Measurements from ENCODE around the gene EIF4E1B. TPM values are rescaled to one million over a fixed set of nuclear protein-coding genes. Genes with fewer than 3 reads are reported as not detected.

The EIF4E1B gene
- total RNA-seq, 2 experiments from 2014 or later = not detected

DNA sequence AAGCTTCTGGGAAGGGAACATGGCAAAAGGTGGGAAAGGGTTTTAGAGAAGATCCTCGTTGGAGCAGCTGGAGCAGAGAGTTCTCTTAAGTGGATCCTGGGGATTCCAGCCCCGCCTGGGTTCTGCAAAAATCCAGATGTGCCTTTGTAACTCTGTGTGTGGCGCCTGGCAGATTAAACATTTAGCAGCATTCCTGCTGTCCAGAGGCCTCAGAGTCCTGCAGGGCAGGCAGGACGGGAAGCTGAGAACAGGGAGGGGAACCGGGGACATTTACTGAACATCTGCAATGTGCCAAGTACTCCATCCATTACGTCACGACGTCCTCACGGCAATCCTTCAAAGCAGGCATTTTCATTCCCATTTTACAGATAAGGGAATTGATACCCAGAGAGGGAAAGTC lies 6.0 kb downstream of the EIF4E1B start:
- POLR2A ChIA-PET = interaction anchor here (1.6 kb wide), 1 partner anchor 11 kb away, joined by 6 read pairs; the partner anchor contains the start of gene TSPAN17
- Mint-ChIP-seq H3K36me3 (ENCODE audit: low read depth) (no peaks in the 10 kb centered on the region), H3K4me1 (no peaks in the 10 kb centered on the region), H3K9me3 (no peaks in the 10 kb centered on the region), H3K4me3 (no peak overlapping the region), H3K27ac (no peak overlapping the region), H3K27me3 (peaks cover 46% of the 10 kb centered on the region)
- CTCF ChIA-PET = no interaction called here
- no peak for DNase-seq

DNA sequence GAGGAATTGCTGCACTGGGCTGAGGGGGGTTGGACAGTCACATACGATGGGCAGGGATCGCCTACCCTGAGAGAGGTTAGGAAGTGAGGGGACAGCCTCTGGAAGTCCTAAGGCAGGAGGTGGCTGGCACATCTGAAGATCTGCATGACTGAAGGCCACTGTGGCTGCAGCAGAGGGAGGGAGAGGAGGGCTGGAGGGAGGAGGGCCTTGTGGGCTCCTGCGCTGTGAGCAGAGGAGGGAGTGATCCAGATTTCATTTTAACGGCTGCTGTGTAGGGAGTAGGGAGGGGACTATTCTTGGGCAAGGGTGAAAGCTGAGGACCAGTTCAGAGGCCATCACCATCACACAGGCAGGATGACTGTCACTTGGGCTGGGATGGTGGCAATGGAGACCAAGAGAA lies 7.1 kb downstream of the EIF4E1B start:
- CTCF ChIA-PET = interaction anchor here (0.6 kb wide), 1 partner anchor 166 kb away, joined by 3 read pairs; no protein-coding TSS in a partner anchor
- Mint-ChIP-seq H3K27me3 (peaks cover 37% of the 10 kb centered on the region), H3K9me3 (no peaks in the 10 kb centered on the region), H3K4me3 (no peak overlapping the region), H3K27ac (no peak overlapping the region), H3K36me3 (ENCODE audit: low read depth) (no peaks in the 10 kb centered on the region), H3K4me1 (no peaks in the 10 kb centered on the region)
- POLR2A ChIA-PET = interaction anchor here (1.0 kb wide), 1 partner anchor 9 kb away, joined by 6 read pairs; the partner anchor contains the start of gene TSPAN17
- no peak for DNase-seq

DNA sequence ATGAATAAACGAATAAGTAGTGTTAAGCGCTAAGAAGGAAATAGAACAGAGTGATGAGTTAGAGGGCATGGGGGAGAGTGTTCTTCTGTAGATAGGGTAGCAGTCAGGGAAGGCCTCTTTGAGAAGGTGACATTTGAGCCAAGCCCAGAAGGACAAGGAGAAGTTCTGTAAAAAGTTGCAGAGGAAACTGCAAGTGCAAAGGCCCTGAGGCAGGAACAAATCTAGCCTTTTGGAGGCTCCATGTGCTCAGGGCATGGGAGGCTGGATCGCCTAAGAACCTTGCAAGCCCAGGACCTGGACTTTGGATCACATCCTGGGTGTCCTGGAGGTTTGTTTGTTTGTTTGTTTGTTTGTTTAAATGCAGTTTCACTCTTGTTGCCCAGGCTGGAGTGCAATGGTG lies 8.0 kb downstream of the EIF4E1B start:
- Mint-ChIP-seq H3K36me3 (ENCODE audit: low read depth) (no peaks in the 10 kb centered on the region), H3K27me3 (peaks cover 31% of the 10 kb centered on the region), H3K4me3 (no peak overlapping the region), H3K27ac (no peak overlapping the region), H3K4me1 (no peaks in the 10 kb centered on the region), H3K9me3 (no peaks in the 10 kb centered on the region)
- DNase-seq = no peak
- POLR2A ChIA-PET = interaction anchor here (1.0 kb wide), 1 partner anchor 8 kb away, joined by 6 read pairs; the partner anchor contains the start of gene TSPAN17
- CTCF ChIA-PET = interaction anchor here (0.6 to 1.8 kb wide), 2 partner anchors 22 to 167 kb away, joined by 3 to 5 read pairs; no protein-coding TSS in a partner anchor

DNA sequence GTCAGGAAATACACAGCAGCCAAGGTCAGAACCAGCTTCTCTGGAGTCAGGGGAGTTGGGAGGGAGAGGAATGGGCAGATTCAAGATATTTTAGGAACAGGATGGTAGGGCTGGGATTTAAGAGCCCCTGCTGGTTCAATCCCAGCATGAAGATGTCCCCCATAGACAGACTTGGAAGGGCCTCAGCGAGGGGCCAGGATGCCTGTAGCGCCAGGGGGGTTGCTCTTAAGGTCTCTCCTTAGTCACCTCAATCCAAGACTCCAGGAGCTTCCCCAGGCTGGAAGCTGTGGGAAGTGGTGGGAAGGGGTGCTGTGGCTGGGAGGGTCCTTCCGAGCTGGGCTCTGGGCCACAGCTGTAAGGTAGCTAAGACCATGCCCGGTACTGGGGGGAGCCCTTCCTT lies 8.7 kb downstream of the EIF4E1B start:
- Mint-ChIP-seq H3K4me1 (no peaks in the 10 kb centered on the region), H3K27ac (no peak overlapping the region), H3K9me3 (no peaks in the 10 kb centered on the region), H3K27me3 (peaks cover 23% of the 10 kb centered on the region), H3K36me3 (ENCODE audit: low read depth) (no peaks in the 10 kb centered on the region), H3K4me3 (no peak overlapping the region)
- CTCF ChIA-PET = interaction anchor here (1.8 kb wide), 1 partner anchor 21 kb away, joined by 5 read pairs; no protein-coding TSS in a partner anchor
- no peak for DNase-seq
- POLR2A ChIA-PET = no interaction called here

DNA sequence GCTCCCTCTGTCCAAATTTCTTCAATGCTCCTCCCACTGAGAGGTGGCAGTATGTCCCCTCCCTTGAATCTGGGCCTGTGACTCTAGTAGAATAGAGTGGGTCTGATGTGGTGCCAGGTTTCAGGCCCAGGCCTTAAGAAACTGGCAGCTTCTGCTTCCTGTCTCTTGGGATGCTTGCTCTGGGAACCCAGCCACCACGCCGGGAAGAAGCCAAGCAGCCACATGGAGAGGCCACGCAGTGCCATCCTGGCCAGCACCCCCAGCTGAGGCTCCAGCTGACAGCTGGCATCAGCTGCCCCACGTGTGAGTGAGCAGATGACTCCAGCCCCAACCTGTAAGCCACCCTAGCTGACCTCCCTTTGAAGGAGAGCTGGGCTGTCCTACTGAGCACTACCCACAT lies 9.5 kb downstream of the EIF4E1B start:
- ChIA-PET CTCF (interaction anchor here (1.8 kb wide), 1 partner anchor 21 kb away, joined by 5 read pairs; no protein-coding TSS in a partner anchor), POLR2A (no interaction called here)
- no peak overlapping the region for H3K27ac Mint-ChIP-seq
- H3K27me3 Mint-ChIP-seq = peaks cover 19% of the 10 kb centered on the region
- no peak for DNase-seq
- no peaks in the 10 kb centered on the region for H3K4me1 Mint-ChIP-seq
- no peak overlapping the region for H3K4me3 Mint-ChIP-seq
- no peaks in the 10 kb centered on the region for H3K9me3 Mint-ChIP-seq
- no peaks in the 10 kb centered on the region for H3K36me3 Mint-ChIP-seq (ENCODE audit: low read depth)

DNA sequence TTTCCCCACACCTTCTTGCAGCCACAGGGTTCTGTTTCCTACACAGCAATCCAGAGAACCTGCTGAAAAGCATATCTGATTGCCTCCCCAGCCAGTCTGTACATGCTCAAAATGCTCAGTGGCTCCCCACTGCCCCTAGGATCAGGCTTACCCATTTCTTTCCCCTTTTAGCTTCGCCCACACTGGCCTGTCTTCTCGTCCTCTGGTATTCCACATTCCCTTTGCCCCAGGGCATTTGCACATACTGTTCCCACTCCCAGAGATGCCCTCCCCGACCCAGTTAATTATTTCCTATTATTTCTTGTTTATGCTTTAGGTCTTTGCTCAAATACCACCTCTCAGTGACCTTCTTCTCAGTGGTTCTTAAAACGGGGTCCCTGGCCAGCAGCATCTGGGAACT lies 10.1 kb downstream of the EIF4E1B start:
- DNase-seq = no peak
- ChIA-PET POLR2A (no interaction called here), CTCF (no interaction called here)
- Mint-ChIP-seq H3K36me3 (ENCODE audit: low read depth) (no peaks in the 10 kb centered on the region), H3K4me3 (no peak overlapping the region), H3K27ac (no peak overlapping the region), H3K27me3 (peaks cover 14% of the 10 kb centered on the region), H3K9me3 (no peaks in the 10 kb centered on the region), H3K4me1 (no peaks in the 10 kb centered on the region)

DNA sequence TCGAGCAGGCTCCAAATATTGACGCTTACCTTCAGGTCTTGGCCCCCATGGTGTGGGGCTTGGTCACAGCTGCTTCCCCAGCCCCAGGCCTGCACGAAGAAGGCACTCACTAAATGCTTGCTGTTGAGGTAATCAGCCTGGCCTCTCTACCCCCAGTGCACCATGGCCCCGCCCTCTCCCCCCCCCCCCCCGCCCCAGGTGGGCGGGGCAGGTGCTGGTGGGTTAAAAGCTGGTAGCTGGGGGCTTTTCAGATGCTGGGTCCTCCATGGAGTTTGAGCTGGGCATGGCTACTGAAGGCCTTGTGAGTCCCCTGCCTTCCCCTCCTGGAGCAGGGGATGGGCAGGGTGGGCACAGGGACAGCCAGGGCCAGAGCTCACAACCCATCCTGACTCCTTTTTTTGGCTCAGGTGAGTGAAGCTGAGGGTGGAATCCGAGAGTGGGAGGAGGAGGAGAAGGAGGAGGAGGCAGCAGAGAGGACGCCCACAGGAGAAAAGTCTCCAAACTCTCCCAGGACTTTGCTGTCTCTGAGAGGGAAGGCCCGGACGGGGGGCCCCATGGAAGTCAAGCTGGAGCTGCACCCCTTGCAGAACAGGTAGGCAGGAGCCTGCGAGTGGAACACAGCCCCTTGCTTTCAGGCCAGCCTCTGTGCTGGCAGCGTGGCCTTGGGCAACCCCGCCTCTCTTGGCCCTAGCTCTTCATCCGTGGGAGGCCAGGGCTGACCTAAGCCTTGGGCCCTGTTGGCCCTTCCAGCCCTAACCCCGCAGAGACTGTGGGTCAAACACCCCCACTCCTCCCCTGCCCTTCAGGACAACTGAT lies 12.4 kb downstream of the EIF4E1B start:
- H3K27ac Mint-ChIP-seq = no peak overlapping the region
- H3K9me3 Mint-ChIP-seq = no peaks in the 10 kb centered on the region
- DNase-seq = no peak
- POLR2A ChIA-PET = no interaction called here
- CTCF ChIA-PET = interaction anchor here (0.8 kb wide), 1 partner anchor 18 kb away, joined by 3 read pairs; no protein-coding TSS in a partner anchor
- no peaks in the 10 kb centered on the region for H3K36me3 Mint-ChIP-seq (ENCODE audit: low read depth)
- H3K4me3 Mint-ChIP-seq = no peak overlapping the region
- H3K4me1 Mint-ChIP-seq = peaks cover 15% of the 10 kb centered on the region
- H3K27me3 Mint-ChIP-seq = peaks cover 4% of the 10 kb centered on the region

DNA sequence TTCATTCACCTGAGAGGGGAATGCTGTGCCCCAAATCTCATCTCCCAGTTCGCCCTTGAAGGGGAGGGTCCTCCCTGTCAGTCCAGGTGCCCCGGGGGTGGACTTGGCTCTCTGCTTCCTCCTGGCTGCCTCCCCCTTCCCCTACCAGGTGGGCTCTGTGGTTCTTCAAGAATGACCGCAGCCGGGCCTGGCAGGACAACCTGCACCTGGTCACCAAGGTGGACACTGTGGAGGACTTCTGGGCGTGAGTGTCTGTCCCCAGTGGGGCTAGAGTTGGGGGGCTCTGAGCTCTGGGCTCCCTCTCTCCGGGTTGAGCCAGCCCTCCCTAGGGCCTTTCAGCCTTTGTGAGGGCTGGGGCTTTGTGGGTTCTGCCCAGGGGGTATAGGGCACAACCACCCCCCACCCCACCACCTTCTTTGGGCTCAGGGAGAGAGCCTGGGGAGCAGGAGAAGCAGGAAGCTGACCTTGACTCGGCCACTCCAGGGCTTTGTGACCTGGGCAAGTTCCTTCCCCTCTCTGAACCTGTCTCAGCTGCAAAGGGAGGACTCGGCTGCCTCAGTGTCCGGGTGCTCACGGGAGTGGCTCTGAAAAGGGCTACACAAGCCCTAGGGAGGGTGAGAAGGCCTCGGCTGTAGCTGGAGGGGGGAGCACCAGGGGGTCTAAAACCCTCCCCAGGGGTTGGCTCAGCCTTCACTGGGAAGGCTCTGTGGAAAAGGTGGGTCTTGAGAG lies 13.2 kb downstream of the EIF4E1B start:
- H3K4me3 Mint-ChIP-seq = no peak overlapping the region
- H3K27me3 Mint-ChIP-seq = no peaks in the 10 kb centered on the region
- H3K36me3 Mint-ChIP-seq (ENCODE audit: low read depth) = no peaks in the 10 kb centered on the region
- no peak overlapping the region for H3K27ac Mint-ChIP-seq
- CTCF ChIA-PET = interaction anchor here (0.6 to 1.5 kb wide), 2 partner anchors 17 to 188 kb away, joined by 3 to 5 read pairs; no protein-coding TSS in a partner anchor
- POLR2A ChIA-PET = no interaction called here
- DNase-seq = no peak
- H3K4me1 Mint-ChIP-seq = peaks cover 21% of the 10 kb centered on the region
- H3K9me3 Mint-ChIP-seq = no peaks in the 10 kb centered on the region

DNA sequence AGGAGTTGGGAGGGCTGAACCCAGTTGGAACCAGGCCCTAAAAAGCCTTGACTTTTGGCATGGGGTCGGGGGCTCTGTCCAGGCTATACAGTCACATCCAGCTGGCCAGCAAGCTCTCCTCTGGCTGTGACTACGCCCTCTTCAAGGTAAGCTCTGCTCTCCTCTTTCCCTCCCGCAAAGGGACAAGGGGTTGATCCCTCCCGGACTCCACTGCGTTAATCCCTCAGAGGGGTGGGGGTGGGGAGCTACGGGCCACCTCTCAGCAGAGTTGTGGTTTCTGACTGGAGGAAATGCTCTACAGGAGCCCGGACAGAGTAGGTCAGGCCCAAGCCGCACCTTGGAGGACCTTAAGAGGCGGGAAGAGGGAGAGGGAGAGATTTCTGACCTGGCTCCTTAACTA lies 13.8 kb downstream of the EIF4E1B start:
- no peaks in the 10 kb centered on the region for H3K27me3 Mint-ChIP-seq

DNA sequence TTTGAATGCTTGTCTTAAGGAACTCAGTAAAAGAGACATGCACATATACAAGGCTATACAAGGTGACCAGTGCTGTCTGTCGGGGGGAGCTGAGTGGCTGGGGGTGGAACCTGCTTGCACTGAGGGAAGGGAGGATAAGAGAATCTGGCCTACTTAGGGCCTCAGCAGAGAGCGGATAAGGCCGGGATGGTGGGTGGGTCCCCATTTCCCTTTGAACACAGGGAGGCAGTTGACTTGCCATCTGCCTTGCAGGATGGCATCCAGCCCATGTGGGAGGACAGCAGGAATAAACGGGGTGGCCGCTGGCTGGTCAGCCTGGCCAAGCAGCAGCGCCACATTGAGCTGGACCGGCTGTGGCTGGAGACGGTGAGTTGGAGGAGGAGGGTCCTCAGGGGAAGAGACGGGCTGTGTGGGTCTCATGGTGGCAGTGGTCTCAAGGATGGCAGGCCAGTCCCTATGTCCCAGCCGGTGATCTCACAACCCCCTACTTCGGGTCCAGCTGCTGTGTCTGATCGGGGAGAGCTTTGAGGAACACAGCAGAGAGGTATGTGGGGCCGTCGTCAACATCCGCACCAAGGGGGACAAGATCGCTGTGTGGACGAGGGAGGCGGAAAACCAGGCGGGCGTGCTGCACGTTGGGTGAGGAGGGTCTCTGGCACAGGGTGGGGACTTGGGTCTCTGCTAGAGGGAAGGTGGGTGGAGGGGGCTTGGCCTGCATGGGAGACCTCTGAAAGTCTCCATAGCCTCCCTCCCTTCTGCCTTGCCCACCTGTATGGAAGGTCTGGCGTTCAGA lies 14.6 kb downstream of the EIF4E1B start:
- no peak overlapping the region for H3K4me3 Mint-ChIP-seq
- CTCF ChIA-PET = interaction anchor here (1.5 kb wide), 1 partner anchor 16 kb away, joined by 3 read pairs; no protein-coding TSS in a partner anchor
- no peaks in the 10 kb centered on the region for H3K36me3 Mint-ChIP-seq (ENCODE audit: low read depth)

More for the DNA sequence above, 13.8 kb downstream of the EIF4E1B start:
- Mint-ChIP-seq H3K27ac (no peak overlapping the region), H3K36me3 (ENCODE audit: low read depth) (no peaks in the 10 kb centered on the region), H3K9me3 (no peaks in the 10 kb centered on the region), H3K4me1 (peaks cover 27% of the 10 kb centered on the region), H3K4me3 (no peak overlapping the region)
- ChIA-PET CTCF (interaction anchor here (0.6 to 1.5 kb wide), 2 partner anchors 16 to 188 kb away, joined by 3 to 5 read pairs; no protein-coding TSS in a partner anchor), POLR2A (no interaction called here)
- DNase-seq = no peak

DNA sequence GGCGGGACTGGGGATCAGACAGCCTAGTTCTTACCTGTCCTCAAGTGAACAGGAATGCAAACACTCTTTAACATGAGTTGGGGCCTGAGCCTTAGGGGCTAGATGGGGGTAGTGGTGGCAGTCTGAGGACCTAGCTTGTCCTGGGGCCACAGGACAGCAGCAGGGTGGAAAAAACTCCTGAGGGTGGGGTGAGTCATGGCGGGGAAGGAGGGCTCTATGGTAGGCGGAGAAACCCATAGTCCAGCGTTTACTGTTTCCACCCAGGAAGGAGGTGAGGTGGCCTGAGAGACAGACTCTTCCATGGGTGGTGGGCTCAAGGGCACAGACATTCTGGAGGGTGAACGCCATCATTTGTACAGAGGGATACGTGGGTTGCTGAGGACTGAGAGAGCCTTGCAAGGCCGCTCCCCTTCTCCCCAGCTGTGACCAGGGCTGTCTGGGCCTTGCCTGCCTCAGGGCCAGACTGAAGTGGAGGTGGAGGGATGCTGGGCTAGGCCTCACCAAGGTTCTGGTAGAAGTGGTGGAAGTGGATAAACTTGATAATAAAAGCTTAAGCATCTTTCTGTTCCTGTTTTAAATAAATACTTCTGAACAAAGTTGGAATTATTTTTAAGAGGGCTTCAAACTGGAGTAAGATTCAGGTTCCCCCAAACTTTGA lies 15.7 kb downstream of the EIF4E1B start:
- CTCF ChIA-PET = interaction anchor here (1.1 to 3.9 kb wide), 3 partner anchors 13 to 103 kb away, joined by 3 to 81 read pairs (median 5); no protein-coding TSS in a partner anchor
- Mint-ChIP-seq H3K27ac (peak overlapping the region; percentile 74), H3K27me3 (no peaks in the 10 kb centered on the region), H3K4me1 (peaks cover 45% of the 10 kb centered on the region), H3K9me3 (no peaks in the 10 kb centered on the region), H3K4me3 (peak overlapping the region; percentile 83), H3K36me3 (ENCODE audit: low read depth) (no peaks in the 10 kb centered on the region)
- POLR2A ChIA-PET = interaction anchor here (0.5 to 2.7 kb wide), 15 partner anchors 8 to 230 kb away, joined by 3 to 14 read pairs (median 6); partner anchors contain the start of genes CLTB, FAF2, RNF44 and SNCB
- no peak for DNase-seq

More for the DNA sequence above, 14.6 kb downstream of the EIF4E1B start:
- no peak for DNase-seq
- Mint-ChIP-seq H3K27me3 (no peaks in the 10 kb centered on the region), H3K4me1 (peaks cover 35% of the 10 kb centered on the region), H3K27ac (no peak overlapping the region), H3K9me3 (no peaks in the 10 kb centered on the region)
- POLR2A ChIA-PET = no interaction called here

DNA sequence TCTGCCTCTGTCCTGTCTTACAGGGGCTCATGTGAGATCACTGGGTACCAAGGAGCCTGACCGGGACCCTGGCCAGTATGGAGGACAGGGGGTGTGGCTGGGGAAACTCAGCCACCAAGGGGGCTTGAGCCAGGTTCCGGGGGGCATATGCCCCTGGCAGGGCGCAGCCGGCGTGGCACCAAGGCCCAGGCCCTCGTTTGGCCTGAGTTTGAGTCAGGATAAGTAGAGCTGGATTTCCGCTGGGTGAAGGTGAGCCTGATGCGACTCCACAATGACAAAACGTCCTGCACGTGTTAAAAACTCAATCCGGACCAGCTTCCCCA lies 16.2 kb downstream of the EIF4E1B start:
- ChIA-PET CTCF (interaction anchor here (1.1 to 3.9 kb wide), 3 partner anchors 12 to 103 kb away, joined by 3 to 81 read pairs (median 5); no protein-coding TSS in a partner anchor), POLR2A (interaction anchor here (0.5 to 2.7 kb wide), 16 partner anchors 9 to 230 kb away, joined by 3 to 14 read pairs (median 6); partner anchors contain the start of genes CLTB, FAF2, RNF44 and SNCB)
- Mint-ChIP-seq H3K27me3 (no peaks in the 10 kb centered on the region), H3K36me3 (ENCODE audit: low read depth) (no peaks in the 10 kb centered on the region), H3K9me3 (no peaks in the 10 kb centered on the region), H3K4me3 (peak overlapping the region; percentile 83), H3K27ac (peak overlapping the region; percentile 74), H3K4me1 (peaks cover 48% of the 10 kb centered on the region)
- DNase-seq = no peak

Data from activated CD4-positive, alpha-beta memory T cell treated with anti-CD3 and anti-CD28 coated beads, Interleukin-2, amount 10 ng/mL, durations not matched to agents 7 days and 5 days (primary cell).